OCI-LY3 (cell line): ENCODE measurements around the gene UGT2B15.
"Not testable (repeated sequence)": the region's sequence is repeated elsewhere in the genome, so short reads cannot be mapped to it uniquely, and the experiment has no call there.

Experiments
- EZH2phosphoT487 ChIP-seq: fragments of 200-600 bp; shearing (Covaris generic); IDR thresholded peaks from 2 replicates; pipeline ENCODE4 v1.6.1; 2018; ENCODE audit warnings: antibody characterized with exemption, mixed run types, low read depth
- TF ChIP-seq, protein P1 (sequence below): fragments of 200-600, 300-600 bp; sonication (generic); IDR thresholded peaks from 2 replicates; pipeline ENCODE4 v1.5.1; 2014; ENCODE audit warnings: antibody characterized with exemption, low read length, low read depth

DNA sequence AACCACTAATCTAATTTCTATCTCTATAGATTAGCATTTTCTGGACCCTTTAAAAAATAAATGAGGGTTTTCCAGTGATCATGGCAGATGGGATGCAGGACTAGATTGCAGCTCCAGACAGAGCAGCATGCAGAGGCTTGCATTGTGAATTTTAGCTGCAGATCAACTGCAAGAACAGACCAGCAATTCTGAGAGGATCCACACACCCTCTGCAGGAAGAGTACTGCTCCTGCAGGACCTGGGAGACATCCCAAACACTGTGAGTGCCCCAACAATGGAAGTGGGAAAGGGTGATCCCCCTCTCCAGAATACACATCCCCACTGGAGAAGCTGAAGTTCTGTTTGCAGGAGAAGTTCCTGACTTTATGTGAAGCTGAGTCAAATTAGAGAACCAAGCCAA lies 765 bp upstream of the UGT2B15 start:
- TF ChIP-seq, protein P1, sequence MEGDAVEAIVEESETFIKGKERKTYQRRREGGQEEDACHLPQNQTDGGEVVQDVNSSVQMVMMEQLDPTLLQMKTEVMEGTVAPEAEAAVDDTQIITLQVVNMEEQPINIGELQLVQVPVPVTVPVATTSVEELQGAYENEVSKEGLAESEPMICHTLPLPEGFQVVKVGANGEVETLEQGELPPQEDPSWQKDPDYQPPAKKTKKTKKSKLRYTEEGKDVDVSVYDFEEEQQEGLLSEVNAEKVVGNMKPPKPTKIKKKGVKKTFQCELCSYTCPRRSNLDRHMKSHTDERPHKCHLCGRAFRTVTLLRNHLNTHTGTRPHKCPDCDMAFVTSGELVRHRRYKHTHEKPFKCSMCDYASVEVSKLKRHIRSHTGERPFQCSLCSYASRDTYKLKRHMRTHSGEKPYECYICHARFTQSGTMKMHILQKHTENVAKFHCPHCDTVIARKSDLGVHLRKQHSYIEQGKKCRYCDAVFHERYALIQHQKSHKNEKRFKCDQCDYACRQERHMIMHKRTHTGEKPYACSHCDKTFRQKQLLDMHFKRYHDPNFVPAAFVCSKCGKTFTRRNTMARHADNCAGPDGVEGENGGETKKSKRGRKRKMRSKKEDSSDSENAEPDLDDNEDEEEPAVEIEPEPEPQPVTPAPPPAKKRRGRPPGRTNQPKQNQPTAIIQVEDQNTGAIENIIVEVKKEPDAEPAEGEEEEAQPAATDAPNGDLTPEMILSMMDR, result not testable (repeated sequence)
- not testable (repeated sequence) for TF ChIP-seq EZH2phosphoT487
